ENCODE data around the gene SLC38A9.

SLC38A9 gene

GRCh38 chr5:55649963-55650362, 62.2 kb downstream of the SLC38A9 start:
- no peak for DNase-seq (ENCODE audit: low read depth)

- no peak for DNase-seq (ENCODE audit: low read depth)
Observed at GRCh38 chr5:55645304-55645703, 66.8 kb downstream of the SLC38A9 start.

GRCh38 chr5:55638455-55638854, 73.7 kb downstream of the SLC38A9 start:
- DNase-seq (ENCODE audit: low read depth) = no peak

- no peak for DNase-seq (ENCODE audit: low read depth)
Observed at GRCh38 chr5:55638051-55638450, 74.1 kb downstream of the SLC38A9 start.

- DNase-seq (ENCODE audit: low read depth) = no peak
Observed at GRCh38 chr5:55636683-55637082, 75.4 kb downstream of the SLC38A9 start.

GRCh38 chr5:55636177-55636576, 75.9 kb downstream of the SLC38A9 start:
- no peak for DNase-seq (ENCODE audit: low read depth)

- DNase-seq (ENCODE audit: low read depth) = no peak
Observed at GRCh38 chr5:55634866-55635265, 77.3 kb downstream of the SLC38A9 start.

GRCh38 chr5:55634209-55634805, 77.8 kb downstream of the SLC38A9 start:
- DNase-seq (ENCODE audit: low read depth) = no peak

GRCh38 chr5:55633574-55634208, 78.4 kb downstream of the SLC38A9 start:
- no peak for DNase-seq (ENCODE audit: low read depth)

GRCh38 chr5:55629815-55630214, 82.3 kb downstream of the SLC38A9 start:
- no peak for DNase-seq (ENCODE audit: low read depth)

- DNase-seq (ENCODE audit: low read depth) = no peak
Observed at GRCh38 chr5:55626790-55627189, 85.3 kb downstream of the SLC38A9 start.

- DNase-seq (ENCODE audit: low read depth) = no peak
Observed at GRCh38 chr5:55625913-55626312, 86.2 kb downstream of the SLC38A9 start.

- no peak for DNase-seq (ENCODE audit: low read depth)
Observed at GRCh38 chr5:55625589-55625909, 86.6 kb downstream of the SLC38A9 start.

GRCh38 chr5:55624841-55625588, 87.1 kb downstream of the SLC38A9 start:
- DNase-seq (ENCODE audit: low read depth) = no peak

- DNase-seq (ENCODE audit: low read depth) = no peak
Observed at GRCh38 chr5:55623789-55624188, 88.3 kb downstream of the SLC38A9 start.

- no peak for DNase-seq (ENCODE audit: low read depth)
Observed at GRCh38 chr5:55622460-55622859, 89.7 kb downstream of the SLC38A9 start.

- DNase-seq (ENCODE audit: low read depth) = no peak
Observed at GRCh38 chr5:55621229-55621628, 90.9 kb downstream of the SLC38A9 start.

GRCh38 chr5:55620766-55621160, 91.4 kb downstream of the SLC38A9 start:
- DNase-seq (ENCODE audit: low read depth) = no peak

- no peak for DNase-seq (ENCODE audit: low read depth)
Observed at GRCh38 chr5:55620009-55620765, 91.9 kb downstream of the SLC38A9 start.

GRCh38 chr5:55618318-55618717, 93.8 kb downstream of the SLC38A9 start:
- no peak for DNase-seq (ENCODE audit: low read depth)

- DNase-seq (ENCODE audit: low read depth) = no peak
Observed at GRCh38 chr5:55613112-55613868, 98.8 kb downstream of the SLC38A9 start.

GRCh38 chr5:55610542-55610941, 101.6 kb downstream of the SLC38A9 start:
- DNase-seq (ENCODE audit: low read depth) = no peak
